AG04450 (cell line): ENCODE measurements around the gene PSMC3IP. TPM values are rescaled to one million over a fixed set of nuclear protein-coding genes. Genes with fewer than 3 reads are reported as not detected.

Experiments used
- CTCF ChIA-PET: fragments of 300-600, 350-600 bp; formaldehyde crosslinking; extraction: SDS; loops from one replicate; lab custom pipeline; 2022; ENCODE audit warnings: antibody characterized with exemption, inconsistent platforms; lab: Charles Lee
- POLR2A ChIA-PET: fragments of 350-600 bp; formaldehyde crosslinking; extraction: SDS; loops from one replicate; lab custom pipeline; 2021; ENCODE audit warnings: antibody characterized with exemption, inconsistent platforms; lab: Yijun Ruan, JAX
- DNase-seq: peaks from one replicate; pipeline ENCODE4 v3.0.0-alpha.2; 2011; ENCODE audit warnings: low read depth, low spot score
- H3K27ac ChIP-seq: one replicate; pipeline ENCODE4 v1.5.1; 2012; ENCODE audit warnings: low read depth, low read length, control low read depth
- H3K27me3 ChIP-seq: one replicate; pipeline ENCODE4 v1.6.0; 2012; ENCODE audit warnings: low read length; ENCODE audit not compliant: control insufficient read depth, insufficient read depth
- H3K4me3 ChIP-seq: 2 replicates; pipeline ENCODE4 v1.5.1; 2011; ENCODE audit warnings: mild to moderate bottlenecking, low read depth, low read length, control low read depth
- H3K9me3 ChIP-seq: 2 replicates; pipeline ENCODE4 v1.5.1; 2012; ENCODE audit warnings: low read length; ENCODE audit not compliant: control insufficient read depth, insufficient read depth
- polyA plus RNA-seq: library from polyadenylated mRNA; depleted of rRNA; stranded (reverse); fragments of >200 nt; gene quantifications from 2 replicates; pipeline ENCODE4 v1.2.3, GENCODE V29; 2011
- TF ChIP-seq, protein P1 (sequence below): IDR thresholded peaks from 2 replicates; pipeline ENCODE4 v1.5.1; 2011; ENCODE audit warnings: low read depth, low read length, control low read depth, inconsistent platforms

Gene PSMC3IP
- polyA plus RNA-seq, 1 experiment: 5.1 TPM

DNA sequence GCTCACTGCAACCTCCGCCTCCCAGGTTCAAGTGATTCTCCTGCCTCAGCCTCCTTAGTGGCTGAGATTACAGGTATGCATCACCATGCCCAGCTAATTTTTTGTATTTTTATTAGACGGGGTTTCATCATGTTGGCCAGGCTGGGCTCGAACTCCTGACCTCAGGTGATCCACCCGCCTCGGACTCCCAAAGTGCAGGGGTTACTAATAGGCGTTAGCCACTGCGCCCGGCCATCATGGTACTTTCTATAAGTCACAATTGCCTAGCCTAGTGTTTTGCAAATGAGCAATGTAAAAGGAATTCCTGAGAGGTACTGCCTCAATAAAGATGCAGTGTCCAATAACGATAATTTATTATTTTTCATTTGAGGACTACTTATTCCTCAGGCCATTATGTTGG lies 13.9 kb upstream of the PSMC3IP start:
- H3K27ac ChIP-seq: no peak overlapping the region
- H3K9me3 ChIP-seq: no peaks in the 10 kb centered on the region
- CTCF ChIA-PET: interaction anchor here (2.6 kb wide), 1 partner anchor 13 kb away, joined by 11 read pairs; the partner anchor contains the start of gene PSMC3IP
- DNase-seq: no peak
- H3K4me3 ChIP-seq: no peak overlapping the region
- POLR2A ChIA-PET: interaction anchor here (0.6 kb wide), 1 partner anchor 13 kb away, joined by 3 read pairs; no protein-coding TSS in a partner anchor
- TF ChIP-seq, protein P1, sequence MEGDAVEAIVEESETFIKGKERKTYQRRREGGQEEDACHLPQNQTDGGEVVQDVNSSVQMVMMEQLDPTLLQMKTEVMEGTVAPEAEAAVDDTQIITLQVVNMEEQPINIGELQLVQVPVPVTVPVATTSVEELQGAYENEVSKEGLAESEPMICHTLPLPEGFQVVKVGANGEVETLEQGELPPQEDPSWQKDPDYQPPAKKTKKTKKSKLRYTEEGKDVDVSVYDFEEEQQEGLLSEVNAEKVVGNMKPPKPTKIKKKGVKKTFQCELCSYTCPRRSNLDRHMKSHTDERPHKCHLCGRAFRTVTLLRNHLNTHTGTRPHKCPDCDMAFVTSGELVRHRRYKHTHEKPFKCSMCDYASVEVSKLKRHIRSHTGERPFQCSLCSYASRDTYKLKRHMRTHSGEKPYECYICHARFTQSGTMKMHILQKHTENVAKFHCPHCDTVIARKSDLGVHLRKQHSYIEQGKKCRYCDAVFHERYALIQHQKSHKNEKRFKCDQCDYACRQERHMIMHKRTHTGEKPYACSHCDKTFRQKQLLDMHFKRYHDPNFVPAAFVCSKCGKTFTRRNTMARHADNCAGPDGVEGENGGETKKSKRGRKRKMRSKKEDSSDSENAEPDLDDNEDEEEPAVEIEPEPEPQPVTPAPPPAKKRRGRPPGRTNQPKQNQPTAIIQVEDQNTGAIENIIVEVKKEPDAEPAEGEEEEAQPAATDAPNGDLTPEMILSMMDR: no peak
- no peaks in the 10 kb centered on the region for H3K27me3 ChIP-seq

DNA sequence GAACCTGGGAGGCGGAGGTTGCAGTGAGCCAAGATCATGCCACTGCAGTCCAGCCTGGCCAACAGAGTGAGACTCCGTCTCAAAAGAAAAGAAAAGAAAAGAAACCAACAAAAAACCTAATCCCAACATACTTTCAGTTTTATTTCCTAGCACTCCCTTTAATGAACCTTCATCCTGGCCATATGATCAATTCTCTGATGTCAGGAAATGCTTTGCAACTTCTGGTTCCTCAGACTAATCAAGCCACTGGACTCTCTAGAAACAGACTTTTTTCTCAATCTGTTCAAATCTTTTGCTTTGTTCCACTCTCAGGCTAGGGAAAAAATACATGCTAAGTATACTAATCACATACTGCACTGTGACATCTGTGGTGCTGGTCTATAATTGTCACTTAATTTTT lies 13.4 kb upstream of the PSMC3IP start:
- POLR2A ChIA-PET: no interaction called here

DNA sequence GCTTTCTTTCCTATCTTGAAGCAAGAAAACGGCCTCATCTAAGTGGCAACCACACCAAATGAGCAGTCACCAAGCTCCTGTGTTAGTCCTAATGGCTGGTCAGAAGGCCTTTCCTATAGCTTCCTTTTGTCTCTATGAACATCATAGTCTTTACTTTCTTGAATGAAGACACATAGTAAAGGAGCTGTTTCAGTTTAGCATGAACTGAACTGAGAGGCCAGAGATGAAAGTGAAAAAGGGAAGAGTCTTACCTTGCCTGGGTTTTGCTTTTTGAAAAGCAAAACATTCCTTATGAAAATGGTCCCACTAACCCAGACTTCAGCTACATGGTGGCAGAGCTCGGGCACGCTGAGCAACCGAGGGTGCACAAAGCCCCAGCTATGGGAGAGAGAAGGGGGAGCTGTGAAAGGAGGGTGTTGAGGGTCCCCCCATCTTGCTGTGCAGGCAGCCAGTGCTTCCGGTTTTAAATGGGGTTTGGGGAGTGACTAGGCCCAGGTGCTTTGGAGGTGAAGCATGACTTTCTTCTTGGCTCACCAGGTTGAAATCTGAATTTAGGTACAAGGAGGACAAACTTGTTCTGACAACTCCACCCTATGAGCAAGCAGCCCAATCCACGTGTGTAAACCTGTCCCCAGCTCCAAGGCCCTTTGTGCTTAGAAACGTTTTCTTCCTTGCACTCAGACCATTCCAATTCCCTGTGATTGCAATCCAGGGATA lies 9.1 kb upstream of the PSMC3IP start:
- H3K4me3 ChIP-seq: no peak overlapping the region
- no peak for DNase-seq
- ChIA-PET CTCF (interaction anchor here (0.8 to 2.4 kb wide), 2 partner anchors 9 to 22 kb away, joined by 3 to 17 read pairs; partner anchors contain the start of gene PSMC3IP), POLR2A (no interaction called here)
- no peaks in the 10 kb centered on the region for H3K9me3 ChIP-seq
- no peaks in the 10 kb centered on the region for H3K27me3 ChIP-seq
- TF ChIP-seq, protein P1: no peak
- no peak overlapping the region for H3K27ac ChIP-seq

More for the DNA sequence above, 13.4 kb upstream of the PSMC3IP start:
- no peaks in the 10 kb centered on the region for H3K9me3 ChIP-seq
- DNase-seq: no peak
- CTCF ChIA-PET: interaction anchor here (2.6 kb wide), 1 partner anchor 13 kb away, joined by 11 read pairs; the partner anchor contains the start of gene PSMC3IP
- no peaks in the 10 kb centered on the region for H3K27me3 ChIP-seq
- H3K27ac ChIP-seq: no peak overlapping the region
- TF ChIP-seq, protein P1: no peak
- no peak overlapping the region for H3K4me3 ChIP-seq

DNA sequence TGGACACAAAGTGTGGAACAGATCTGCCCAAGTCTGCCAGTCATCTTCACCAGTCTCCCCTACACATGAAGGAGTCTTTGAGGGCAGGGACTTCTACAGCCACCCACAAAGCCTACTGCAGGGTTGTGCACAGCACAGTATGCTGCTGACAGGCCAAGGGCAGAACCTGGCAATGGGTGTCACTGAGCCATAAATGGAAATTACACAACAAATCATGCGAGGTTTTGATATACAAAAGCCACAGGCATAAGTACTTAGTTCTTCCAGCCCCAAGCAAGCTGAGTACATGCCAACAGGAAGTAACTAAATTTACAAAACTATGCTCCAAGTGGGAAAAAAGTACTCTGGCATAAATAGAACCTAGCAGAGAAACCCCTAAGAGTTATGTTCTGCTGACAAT lies 7.8 kb upstream of the PSMC3IP start:
- Histone ChIP-seq H3K27me3 (no peaks in the 10 kb centered on the region), H3K4me3 (no peak overlapping the region), H3K27ac (no peak overlapping the region), H3K9me3 (no peaks in the 10 kb centered on the region)
- CTCF ChIA-PET: no interaction called here
- TF ChIP-seq, protein P1: no peak
- DNase-seq: no peak
- POLR2A ChIA-PET: no interaction called here

DNA sequence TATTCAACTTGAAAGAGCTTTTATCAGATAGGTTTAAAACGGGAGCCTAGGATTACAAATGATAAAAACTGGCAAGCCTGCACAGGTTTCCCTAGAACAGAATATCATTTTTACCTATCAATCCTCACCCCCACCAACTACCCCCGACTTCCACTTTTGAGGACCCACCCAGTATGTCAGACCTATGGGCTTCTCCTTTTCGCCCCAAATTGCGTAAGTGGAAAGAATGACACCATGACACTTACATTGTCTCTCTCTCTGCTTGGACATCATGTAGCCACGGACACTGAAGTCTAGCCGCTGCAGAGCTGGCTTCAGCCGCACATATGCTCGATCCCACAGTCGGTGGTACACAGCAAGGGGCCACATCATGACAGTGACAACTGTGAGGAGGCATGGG lies 7.4 kb upstream of the PSMC3IP start:
- CTCF ChIA-PET: no interaction called here
- no peak overlapping the region for H3K27ac ChIP-seq
- H3K9me3 ChIP-seq: no peaks in the 10 kb centered on the region
- POLR2A ChIA-PET: no interaction called here
- H3K4me3 ChIP-seq: no peak overlapping the region
- no peak for DNase-seq
- H3K27me3 ChIP-seq: no peaks in the 10 kb centered on the region
- TF ChIP-seq, protein P1: no peak
